Peyer's patch (tissue), 4 donors: ENCODE measurements around the gene GPATCH1. TPM values are rescaled to one million over a fixed set of nuclear protein-coding genes. Genes with fewer than 3 reads are reported as not detected.
A peak's percentile ranks its signal among the peaks of the same experiment; 100 is the strongest.
"Not testable (repeated sequence)": the region's sequence is repeated elsewhere in the genome, so short reads cannot be mapped to it uniquely, and the experiment has no call there.

Source experiments
- DNase-seq, 3 donors: peaks; one replicate each; pipeline ENCODE4 v3.0.0-alpha.2; 2017 to 2019
- H3K27ac ChIP-seq, 4 donors: fragments of 200-600 bp; sonication (generic); one replicate each; pipeline ENCODE4 v1.5.1; 2016 to 2019
- H3K27me3 ChIP-seq, 2 donors: fragments of 200-600 bp; sonication (generic); one replicate each; pipeline ENCODE4 v1.5.1; 2019
- H3K36me3 ChIP-seq, 3 donors: fragments of 200-600 bp; sonication (generic); one replicate each; pipeline ENCODE4 v1.5.1; 2016 to 2019
- H3K4me1 ChIP-seq, 4 donors: fragments of 200-600 bp; sonication (generic); one replicate each; pipeline ENCODE4 v1.5.1; 2016 to 2019
- H3K4me3 ChIP-seq, 4 donors: fragments of 200-600 bp; sonication (generic); 1 replicate in 3 of 4; 2 replicates in 1 of 4; pipeline ENCODE4 v1.5.1; 2016 to 2019; ENCODE audit warnings: mild to moderate bottlenecking in 1 of 4
- H3K9me3 ChIP-seq, 4 donors: fragments of 200-600 bp; sonication (generic); one replicate each; pipeline ENCODE4 v1.5.1; 2016 to 2019; ENCODE audit warnings: mild to moderate bottlenecking in 1 of 4
- CTCF ChIP-seq, 6 experiments: fragments of 450-650 bp in 4 of 6; fragments of 200-600 bp in 2 of 6; sonication (generic) in 1 of 6; IDR thresholded peaks; one replicate each; pipeline ENCODE4 v1.5.1; 2017 to 2019; ENCODE audit warnings: antibody characterized with exemption in 6 of 6, mild to moderate bottlenecking in 3 of 6, moderate library complexity in 1 of 6
- POLR2A ChIP-seq, 2 donors: fragments of 450-650 bp; IDR thresholded peaks; one replicate each; pipeline ENCODE4 v1.5.1; 2017; ENCODE audit warnings: antibody characterized with exemption in 2 of 2, mild to moderate bottlenecking in 2 of 2, moderate library complexity in 2 of 2
- total RNA-seq, 4 donors: library from RNA; depleted of rRNA; stranded (reverse); fragments of >200 nt; gene quantifications; one replicate each; pipeline ENCODE4 v1.1.0, GENCODE V29; 2016

The GPATCH1 gene
- total RNA-seq, 4 donors from 2014 or later = 10.2 to 28.9 (median 19.5) TPM

- TF ChIP-seq POLR2A (IDR thresholded peaks at IDR 0.05) = peak; percentile 37 to 54
- H3K36me3 ChIP-seq, H3K9me3 ChIP-seq, H3K4me3 ChIP-seq, H3K27me3 ChIP-seq, DNase-seq, H3K27ac ChIP-seq: not testable (repeated sequence)
- H3K4me1 ChIP-seq = peaks cover 0 to 19% (median 3%) of the 10 kb centered on the region in 4 donors
Observed at GRCh38 chr19:33037168-33038025, 43.6 kb upstream of the GPATCH1 start.

- no peaks in the 10 kb centered on the region for H3K36me3 ChIP-seq
- peak in 1 of 3 donors; percentile 60 for DNase-seq
- no peaks in the 10 kb centered on the region for H3K9me3 ChIP-seq
- TF ChIP-seq CTCF (IDR thresholded peaks at IDR 0.05) (no peak), POLR2A (IDR thresholded peaks at IDR 0.05) (no peak)
- no peak overlapping the region for H3K27ac ChIP-seq
- H3K4me1 ChIP-seq = peaks cover 0 to 25% (median 0%) of the 10 kb centered on the region in 4 donors
- no peak overlapping the region for H3K4me3 ChIP-seq
- no peaks in the 10 kb centered on the region for H3K27me3 ChIP-seq
Observed at GRCh38 chr19:33039108-33039599, 41.8 kb upstream of the GPATCH1 start.

DNA sequence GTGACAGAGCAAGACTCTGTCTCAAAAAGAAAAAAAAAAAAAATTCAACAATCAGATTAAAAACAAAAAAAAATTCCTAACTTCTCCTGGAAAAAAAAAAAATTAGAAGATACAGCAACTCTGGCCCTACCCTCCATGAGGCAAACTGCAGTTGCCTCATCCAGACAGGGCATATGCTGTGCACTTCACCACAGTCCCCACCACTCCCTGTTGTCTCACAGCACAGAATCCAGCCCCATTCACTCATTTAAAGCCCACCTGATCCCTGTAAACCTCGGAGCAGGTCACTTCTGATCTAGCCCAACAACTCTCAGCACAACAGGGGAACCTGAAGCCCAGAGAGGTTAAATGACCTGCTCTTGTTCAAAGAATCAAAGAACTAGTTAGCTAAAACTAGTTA lies 41.2 kb upstream of the GPATCH1 start:
- no peak for DNase-seq
- Histone ChIP-seq H3K27ac (no peak overlapping the region), H3K4me3 (no peak overlapping the region), H3K4me1 (peaks cover 0 to 25% (median 0%) of the 10 kb centered on the region in 4 donors), H3K36me3 (no peaks in the 10 kb centered on the region), H3K27me3 (no peaks in the 10 kb centered on the region), H3K9me3 (no peaks in the 10 kb centered on the region)
- TF ChIP-seq CTCF (IDR thresholded peaks at IDR 0.05) = no peak
- TF ChIP-seq POLR2A (IDR thresholded peaks at IDR 0.05) = no peak

- Histone ChIP-seq H3K36me3 (no peaks in the 10 kb centered on the region), H3K9me3 (no peaks in the 10 kb centered on the region), H3K4me3 (no peak overlapping the region), H3K27me3 (no peaks in the 10 kb centered on the region), H3K4me1 (peaks cover 0 to 25% (median 0%) of the 10 kb centered on the region in 4 donors), H3K27ac (peak overlapping the region in 3 of 4 donors; percentile 74 to 93 (median 79))
- peak in 2 of 3 donors; percentile 79 to 85 for DNase-seq
- TF ChIP-seq CTCF (IDR thresholded peaks at IDR 0.05) (no peak), POLR2A (IDR thresholded peaks at IDR 0.05) (peak; percentile 50 to 86)
Observed at GRCh38 chr19:33040994-33041827, 39.8 kb upstream of the GPATCH1 start.

- not testable (repeated sequence) for DNase-seq, H3K36me3 ChIP-seq
- H3K4me1 ChIP-seq = peaks cover 0 to 25% (median 0%) of the 10 kb centered on the region in 4 donors
Observed at GRCh38 chr19:33041828-33042160, 39.2 kb upstream of the GPATCH1 start.

DNA sequence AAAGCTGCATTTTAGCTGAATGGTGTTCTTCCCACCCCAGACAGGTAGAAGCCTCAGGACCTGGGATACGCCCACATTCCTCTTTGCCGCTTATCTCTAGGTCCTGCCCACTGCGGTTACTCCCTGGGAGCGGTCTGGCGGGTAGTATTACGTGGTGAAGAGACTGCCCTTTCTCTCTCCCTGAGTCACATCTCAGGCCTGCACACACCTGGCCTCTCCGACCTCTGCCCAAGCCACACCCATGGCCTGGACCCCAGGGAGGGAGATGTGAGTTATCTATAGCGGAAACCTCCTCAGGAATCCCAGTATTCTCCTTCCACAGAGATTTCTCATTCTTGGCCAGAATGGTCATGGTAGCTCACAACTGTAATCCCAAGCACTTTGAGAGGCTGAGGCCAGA lies 33.6 kb upstream of the GPATCH1 start:
- no peaks in the 10 kb centered on the region for H3K27me3 ChIP-seq
- DNase-seq = peak in 2 of 3 donors; percentile 88 to 91
- H3K27ac ChIP-seq = peak overlapping the region in 3 of 4 donors; percentile 62 to 78 (median 72)
- no peak overlapping the region for H3K4me3 ChIP-seq
- H3K9me3 ChIP-seq = no peaks in the 10 kb centered on the region
- TF ChIP-seq CTCF (IDR thresholded peaks at IDR 0.05) (no peak), POLR2A (IDR thresholded peaks at IDR 0.05) (peak in 1 of 2 donors; percentile 38)
- H3K4me1 ChIP-seq = peaks cover 0 to 40% (median 2%) of the 10 kb centered on the region in 4 donors
- no peaks in the 10 kb centered on the region for H3K36me3 ChIP-seq

More at GRCh38 chr19:33041828-33042160, 39.2 kb upstream of the GPATCH1 start:
- not testable (repeated sequence) for H3K4me3 ChIP-seq, H3K27me3 ChIP-seq, H3K9me3 ChIP-seq
- peak overlapping the region in 3 of 4 donors; percentile 74 to 93 (median 79) for H3K27ac ChIP-seq
